Mucosa of descending colon (tissue), 3 donors: ENCODE data around the gene CCND2. TPM values are rescaled to one million over a fixed set of nuclear protein-coding genes. Genes with fewer than 3 reads are reported as not detected.

Experiments used
- ATAC-seq: fragments of 200-7000 bp; cut with Tn5 transposase; one replicate; pipeline ENCODE4 v1.9.1; 2020; ENCODE audit warnings: mild to moderate bottlenecking, moderate library complexity
- DNase-seq, 3 donors: peaks; one replicate each; pipeline ENCODE4 v3.0.0-alpha.2; 2020
- H3K36me3 ChIP-seq: fragments of 200-600 bp; one replicate; pipeline ENCODE4 v1.8.0; 2021; ENCODE audit warnings: low read depth, mild to moderate bottlenecking
- H3K4me1 ChIP-seq: fragments of 200-600 bp; one replicate; pipeline ENCODE4 v1.8.0; 2021; ENCODE audit warnings: low read depth, mild to moderate bottlenecking
- H3K4me3 ChIP-seq: fragments of 200-600 bp; one replicate; pipeline ENCODE4 v1.8.0; 2021; ENCODE audit warnings: mild to moderate bottlenecking
- H3K9me3 ChIP-seq: fragments of 200-600 bp; one replicate; pipeline ENCODE4 v1.8.0; 2021; ENCODE audit warnings: mild to moderate bottlenecking
- intact Hi-C, 2 donors: fragments of 100-400 bp; cut with DNase I in 1 of 2; cut with micrococcal nuclease in 1 of 2; formaldehyde crosslinking; loops; one replicate each; pipeline versions ENCODE4 v1.11.0 to v1.11.1; 2022; cut with DNase I, micrococcal nuclease
- total RNA-seq, 3 donors: library from RNA; stranded (reverse); fragmentation: NEBNext Ultra II Directional in 2 of 3; extraction: Animal tissue kit (Norgen Biotek cat#: 25700) in 2 of 3; gene quantifications; one replicate each; pipeline versions ENCODE4 v1.2.1 to v1.2.4, GENCODE V29; 2021 to 2023
- TF ChIP-seq, protein P1 (sequence below): fragments of 200-600 bp; IDR thresholded peaks from one replicate; pipeline ENCODE4 v1.8.0; 2022; ENCODE audit warnings: antibody characterized with exemption, mild to moderate bottlenecking
- donor health status: DM: no; HTN: no; CAD: no; lungs with moderate emphysema.
- donor health status: DM: no; HTN: no; CAD: no.
- donor health status: DM: no; HTN: yes; CAD: no.

Gene CCND2
- total RNA-seq, 3 donors from 2014 or later: 105 to 236 (median 130) TPM

DNA sequence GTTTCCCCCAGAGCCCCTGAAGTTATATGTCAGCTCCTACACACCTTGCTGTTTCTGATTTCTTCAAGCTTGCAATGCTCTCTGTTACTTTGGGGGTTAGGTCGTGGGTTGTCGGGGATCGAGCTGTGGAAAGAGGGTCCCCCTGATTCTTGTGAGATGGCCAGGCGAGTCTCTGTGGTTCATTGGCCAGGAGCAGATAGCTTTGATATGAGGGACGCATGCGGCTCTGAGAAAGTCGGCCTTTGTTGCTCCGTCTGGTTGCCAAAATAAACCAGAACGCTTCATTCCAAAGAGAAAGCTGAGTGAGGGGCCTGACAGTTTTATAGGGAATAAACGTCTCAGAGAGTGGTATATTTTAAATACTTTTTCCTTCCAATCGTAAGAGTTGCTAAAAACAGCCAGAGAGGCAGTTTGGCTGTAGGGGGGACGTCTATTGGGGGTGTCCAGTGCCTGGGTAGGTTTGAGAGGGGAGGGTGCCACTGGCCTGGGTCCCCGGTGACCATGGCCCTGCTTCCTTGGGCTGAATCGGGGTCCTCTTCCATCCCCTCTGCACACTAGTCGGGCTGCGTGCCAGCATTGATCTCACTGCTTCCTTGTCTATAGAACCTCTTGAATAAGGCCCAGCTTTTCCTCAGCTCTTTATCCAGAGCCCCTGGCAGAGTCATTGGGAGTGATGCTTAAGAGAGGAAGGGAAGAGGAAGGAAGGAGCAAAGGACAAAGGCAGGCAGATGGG is 18.9 kb downstream of the CCND2 start:
- no peak for DNase-seq
- TF ChIP-seq, protein P1, sequence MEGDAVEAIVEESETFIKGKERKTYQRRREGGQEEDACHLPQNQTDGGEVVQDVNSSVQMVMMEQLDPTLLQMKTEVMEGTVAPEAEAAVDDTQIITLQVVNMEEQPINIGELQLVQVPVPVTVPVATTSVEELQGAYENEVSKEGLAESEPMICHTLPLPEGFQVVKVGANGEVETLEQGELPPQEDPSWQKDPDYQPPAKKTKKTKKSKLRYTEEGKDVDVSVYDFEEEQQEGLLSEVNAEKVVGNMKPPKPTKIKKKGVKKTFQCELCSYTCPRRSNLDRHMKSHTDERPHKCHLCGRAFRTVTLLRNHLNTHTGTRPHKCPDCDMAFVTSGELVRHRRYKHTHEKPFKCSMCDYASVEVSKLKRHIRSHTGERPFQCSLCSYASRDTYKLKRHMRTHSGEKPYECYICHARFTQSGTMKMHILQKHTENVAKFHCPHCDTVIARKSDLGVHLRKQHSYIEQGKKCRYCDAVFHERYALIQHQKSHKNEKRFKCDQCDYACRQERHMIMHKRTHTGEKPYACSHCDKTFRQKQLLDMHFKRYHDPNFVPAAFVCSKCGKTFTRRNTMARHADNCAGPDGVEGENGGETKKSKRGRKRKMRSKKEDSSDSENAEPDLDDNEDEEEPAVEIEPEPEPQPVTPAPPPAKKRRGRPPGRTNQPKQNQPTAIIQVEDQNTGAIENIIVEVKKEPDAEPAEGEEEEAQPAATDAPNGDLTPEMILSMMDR: no peak
- Histone ChIP-seq H3K36me3 (no peaks in the 10 kb centered on the region), H3K4me1 (peaks cover 7% of the 10 kb centered on the region), H3K4me3 (no peak overlapping the region), H3K9me3 (no peaks in the 10 kb centered on the region)
- intact Hi-C loops: no loop called here
- ATAC-seq: no peak

DNA sequence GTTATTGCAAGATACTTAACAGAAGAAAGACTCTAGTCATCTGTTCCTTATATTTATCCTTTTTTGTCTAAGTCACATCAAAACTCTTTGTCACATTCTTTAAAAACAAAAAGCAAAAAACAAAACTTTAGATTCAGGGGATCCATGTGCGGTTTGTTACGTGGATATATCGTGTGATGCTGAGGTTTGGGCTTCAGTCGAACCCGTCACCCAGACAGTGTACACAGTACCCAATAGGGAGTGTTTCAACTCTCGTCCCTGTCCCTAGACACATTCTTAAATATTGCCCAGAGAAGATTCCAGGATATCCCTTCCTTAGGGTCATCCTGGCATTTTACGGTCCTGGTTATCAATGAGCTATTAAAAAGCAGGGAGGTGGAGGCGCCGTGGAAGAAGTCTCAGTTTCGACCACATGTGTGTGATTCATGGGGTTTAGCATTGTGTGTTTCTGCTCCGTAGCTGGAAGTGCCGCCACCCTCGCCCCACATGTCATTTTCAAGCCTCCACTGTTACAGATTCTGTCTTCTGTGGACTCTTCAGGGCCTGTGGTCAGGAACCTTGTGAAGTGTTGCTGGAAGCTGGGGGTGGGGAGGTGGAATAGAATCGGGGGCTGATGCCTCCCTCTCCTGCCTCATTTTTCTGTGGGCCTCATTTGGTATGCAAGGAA is 19.9 kb downstream of the CCND2 start:
- H3K9me3 ChIP-seq: no peaks in the 10 kb centered on the region
- H3K4me3 ChIP-seq: no peak overlapping the region
- H3K4me1 ChIP-seq: peaks cover 2% of the 10 kb centered on the region
- TF ChIP-seq, protein P1: no peak
- H3K36me3 ChIP-seq: no peaks in the 10 kb centered on the region
- ATAC-seq: peak; percentile 9
- DNase-seq: no peak
- intact Hi-C loops: no loop called here

DNA sequence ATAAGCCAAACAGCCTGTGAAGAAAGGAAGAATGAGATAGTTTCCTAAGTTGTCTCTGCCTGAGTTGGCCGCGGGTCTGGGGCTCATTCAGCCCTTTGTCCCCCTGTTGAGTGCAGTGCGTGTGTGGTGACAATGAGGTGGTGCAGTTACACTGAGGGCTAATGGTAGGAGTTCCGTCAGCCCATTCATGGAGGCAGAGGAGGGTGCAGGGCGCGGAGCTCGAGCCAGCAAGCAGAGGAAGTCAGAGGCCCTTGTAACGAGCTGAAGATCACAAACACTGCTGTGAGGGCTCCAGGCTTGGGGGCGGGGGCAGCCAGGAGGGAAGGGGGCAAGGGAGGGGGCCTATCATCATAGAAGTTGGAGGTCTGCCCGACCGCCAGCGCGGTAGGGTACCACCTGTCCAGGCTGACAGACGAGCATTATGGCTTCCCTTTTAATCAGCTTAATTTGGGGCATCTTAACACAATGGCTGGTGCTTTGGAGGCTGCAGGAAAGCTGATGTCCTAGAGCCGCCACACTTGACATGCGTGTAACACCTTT is 20.5 kb downstream of the CCND2 start:
- Histone ChIP-seq H3K4me3 (no peak overlapping the region), H3K4me1 (peaks cover 2% of the 10 kb centered on the region), H3K9me3 (no peaks in the 10 kb centered on the region), H3K36me3 (no peaks in the 10 kb centered on the region)
- DNase-seq: peak in 1 of 3 donors; percentile 20
- TF ChIP-seq, protein P1: no peak
- ATAC-seq: peak; percentile 14
- intact Hi-C loops: no loop called here

DNA sequence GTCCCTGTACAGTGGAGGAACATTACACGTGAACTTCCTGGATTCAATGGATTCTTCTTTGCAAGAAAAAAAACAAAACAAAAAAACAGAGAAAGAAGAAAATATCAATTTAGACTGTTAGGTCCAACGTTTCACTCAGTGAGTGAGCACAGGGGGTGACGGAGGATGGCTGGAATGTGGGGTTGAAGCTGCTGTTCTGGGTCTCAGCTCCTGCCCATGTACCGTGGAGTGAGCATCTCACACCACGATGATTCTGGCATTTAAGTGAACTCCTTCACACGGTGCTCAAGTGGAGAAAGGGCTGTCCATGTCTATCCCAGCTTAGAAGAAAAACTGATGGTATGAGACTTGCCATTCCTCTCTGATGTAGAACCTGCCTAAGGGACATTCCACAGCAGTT is 23.2 kb downstream of the CCND2 start:
- intact Hi-C loops: no loop called here
- no peaks in the 10 kb centered on the region for H3K36me3 ChIP-seq
- peaks cover 12% of the 10 kb centered on the region for H3K4me1 ChIP-seq
- no peak for ATAC-seq
- H3K9me3 ChIP-seq: no peaks in the 10 kb centered on the region
- no peak for DNase-seq
- no peak overlapping the region for H3K4me3 ChIP-seq
- TF ChIP-seq, protein P1: no peak

DNA sequence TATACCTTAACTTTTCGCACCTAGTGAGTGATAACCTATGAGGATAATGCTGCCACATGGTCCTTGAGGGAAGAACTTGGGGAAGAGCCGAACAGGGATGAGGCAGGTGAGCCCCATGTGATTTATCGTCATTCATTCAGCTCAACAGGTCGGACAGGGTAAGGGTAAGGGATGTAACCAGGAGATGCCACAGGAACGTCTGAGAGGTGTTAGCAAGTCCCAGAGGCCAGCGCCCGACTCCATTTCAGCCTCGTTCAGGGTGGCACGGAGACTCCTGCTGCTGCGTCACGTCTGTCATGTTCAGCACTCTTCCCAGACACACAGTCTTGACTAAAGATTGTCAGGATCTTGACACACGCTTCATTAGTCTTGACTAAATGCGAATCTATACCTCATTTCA is 24.1 kb downstream of the CCND2 start:
- ATAC-seq (no peak), DNase-seq (no peak)
- no peaks in the 10 kb centered on the region for H3K9me3 ChIP-seq
- H3K4me3 ChIP-seq: no peak overlapping the region
- intact Hi-C loops: no loop called here
- TF ChIP-seq, protein P1: no peak
- H3K4me1 ChIP-seq: peaks cover 20% of the 10 kb centered on the region
- H3K36me3 ChIP-seq: no peaks in the 10 kb centered on the region
